LNCaP clone FGC (cell line): ENCODE data around the gene SIK2.

Experiments
- DNase-seq: peaks from one replicate; pipeline ENCODE4 v3.0.0-alpha.2; 2011; ENCODE audit warnings: low read depth
- H3K4me3 ChIP-seq: 2 replicates; pipeline ENCODE4 v1.5.1; 2011; ENCODE audit warnings: mild to moderate bottlenecking, low read depth, low read length, control low read depth
- CTCF ChIP-seq: IDR thresholded peaks from 2 replicates; pipeline ENCODE4 v1.5.1; 2012; ENCODE audit warnings: mild to moderate bottlenecking; ENCODE audit not compliant: control insufficient read depth, insufficient read depth; ENCODE audit errors: extremely low read depth

Gene SIK2

DNA sequence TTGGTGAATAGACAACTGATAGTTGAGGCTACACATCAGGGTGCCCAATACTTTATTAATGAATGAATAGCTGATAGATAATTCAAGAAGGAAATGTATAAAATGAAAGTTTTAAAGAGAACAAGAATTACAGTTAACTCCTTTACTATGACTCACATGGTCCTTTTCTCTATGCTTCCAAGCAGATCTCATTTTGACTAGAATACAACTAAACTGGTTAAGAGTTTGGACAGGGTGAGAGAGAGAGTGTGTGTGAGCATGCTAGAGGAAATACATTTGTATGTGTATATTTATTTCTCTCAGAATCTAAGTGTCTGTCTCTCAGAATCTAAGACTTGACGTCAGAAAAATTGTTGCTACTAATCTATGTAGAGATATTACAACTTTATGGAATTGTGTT, 66.7 kb downstream of the SIK2 start:
- H3K4me3 ChIP-seq: no peak overlapping the region
- no peak for TF ChIP-seq CTCF
- DNase-seq: no peak

GRCh38 chr11:111671383-111671782, 69.1 kb downstream of the SIK2 start:
- DNase-seq: no peak
- TF ChIP-seq CTCF: no peak
- no peak overlapping the region for H3K4me3 ChIP-seq

GRCh38 chr11:111672949-111673348, 70.7 kb downstream of the SIK2 start:
- H3K4me3 ChIP-seq: no peak overlapping the region
- no peak for TF ChIP-seq CTCF
- no peak for DNase-seq

GRCh38 chr11:111674941-111675340, 72.7 kb downstream of the SIK2 start:
- TF ChIP-seq CTCF: no peak
- DNase-seq: no peak
- H3K4me3 ChIP-seq: no peak overlapping the region

DNA sequence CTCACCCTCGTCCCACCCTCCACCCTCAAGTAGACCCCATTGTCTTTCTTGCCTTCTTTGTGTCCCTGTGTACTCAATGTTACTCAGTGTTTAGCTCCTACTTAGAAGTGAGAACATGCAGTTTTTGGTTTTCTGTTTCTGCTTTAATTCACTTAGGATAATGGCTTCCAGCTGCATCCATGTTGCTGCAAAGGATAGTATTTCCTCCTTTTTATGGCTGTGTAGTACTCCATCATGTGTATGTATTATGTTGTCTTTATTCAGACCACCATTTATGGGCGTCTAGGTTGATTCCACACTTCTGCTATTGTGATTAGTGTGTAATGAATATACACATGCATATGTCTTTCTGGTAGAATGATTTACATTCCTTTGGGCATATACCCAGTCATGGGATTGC, 73.6 kb downstream of the SIK2 start:
- no peak for TF ChIP-seq CTCF
- DNase-seq: no peak
- no peak overlapping the region for H3K4me3 ChIP-seq

DNA sequence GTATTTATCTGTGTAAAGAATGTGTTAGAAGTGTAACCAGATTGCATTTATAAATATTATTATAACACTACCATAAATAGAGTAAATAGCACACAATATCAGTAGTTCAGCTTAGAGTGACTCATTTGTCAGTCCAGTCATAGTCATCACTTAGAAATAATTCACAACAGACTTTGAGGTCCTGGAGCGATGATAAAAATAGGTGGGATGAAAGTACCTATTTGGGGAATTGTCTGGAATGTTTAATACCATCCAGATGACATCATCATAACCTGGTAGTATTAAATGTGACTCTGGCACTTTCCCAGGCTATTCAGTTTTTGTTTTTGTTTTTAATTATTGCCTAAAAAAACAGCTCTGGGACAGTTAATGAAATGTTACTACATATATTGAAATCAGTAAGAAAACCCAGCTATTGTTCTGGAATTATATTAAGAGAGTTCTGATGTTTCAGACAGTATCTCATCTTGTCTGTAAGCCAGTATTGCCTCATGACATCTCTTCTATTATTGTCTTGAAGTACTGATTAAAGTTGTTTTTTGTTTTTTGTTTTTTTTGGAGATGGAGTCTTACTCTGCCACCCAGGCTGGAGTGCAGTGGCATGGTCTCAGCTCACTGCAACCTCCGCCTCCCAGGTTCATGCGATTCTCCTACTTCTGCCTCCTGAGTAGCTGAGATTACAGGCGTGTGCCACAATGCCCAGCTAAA, 74.8 kb downstream of the SIK2 start:
- DNase-seq: no peak
- no peak overlapping the region for H3K4me3 ChIP-seq
- no peak for TF ChIP-seq CTCF
